HCT116 (cell line): ENCODE data around the gene CASP1. TPM values are rescaled to one million over a fixed set of nuclear protein-coding genes. Genes with fewer than 3 reads are reported as not detected.
A peak's percentile ranks its signal among the peaks of the same experiment; 100 is the strongest.

Source experiments
- ATAC-seq: fragments of 200-7000 bp; cut with Tn5 transposase; 2 replicates; pipeline ENCODE4 v1.9.1; 2020; ENCODE audit warnings: mild to moderate bottlenecking, moderate library complexity
- BruUV-seq: library from RNA; stranded (reverse); fragments of 400-500 nt; replicated peaks from 2 replicates; lab custom pipeline; 2021; lab: Mats Ljungman, UMichigan
- CTCF ChIA-PET: fragments of 300-600 bp; sonication (Branson Sonifier 250); formaldehyde crosslinking; loops from one replicate; lab custom pipeline; 2021; ENCODE audit warnings: antibody characterized with exemption; lab: Charles Lee
- POLR2A ChIA-PET: fragments of 300-600, 350-600 bp; sonication (Branson Sonifier 250); formaldehyde crosslinking; loops from one replicate; lab custom pipeline; 2021; ENCODE audit warnings: antibody characterized with exemption; lab: Charles Lee
- RAD21 ChIA-PET, 2 experiments: fragments of 300-600 bp; sonication (Branson Sonifier 250); formaldehyde crosslinking; loops; one replicate each; lab custom pipeline; 2023; ENCODE audit warnings: low total read pairs in 2 of 2; ENCODE audit not compliant: uncharacterized antibody in 2 of 2, unreplicated experiment in 2 of 2, low non-redundant PET in 1 of 2; lab: Charles Lee
- DNase-seq: peaks from one replicate; pipeline ENCODE4 v3.0.0-alpha.2; 2010; ENCODE audit warnings: low read depth, low spot score
- H2AFZ ChIP-seq: fragments of 200-600 bp; shearing (Covaris generic), sonication (generic); 2 replicates; pipeline ENCODE4 v1.6.1; 2017; ENCODE audit warnings: low read depth, mixed run types, mixed read lengths, antibody characterized with exemption, low read length; ENCODE audit not compliant: poor library complexity, severe bottlenecking
- H3K27ac ChIP-seq: 2 replicates; pipeline ENCODE4 v1.5.1; 2012; ENCODE audit warnings: low read depth, low read length
- H3K27me3 ChIP-seq: fragments of 200-600 bp; sonication (generic); 2 replicates; pipeline ENCODE4 v1.6.1; 2016; ENCODE audit warnings: mixed run types, low read length, mixed read lengths; ENCODE audit not compliant: insufficient read depth
- H3K36me3 ChIP-seq, 2 experiments: fragments of 200-500 bp in 1 of 2; fragments of 200-600 bp in 1 of 2; sonication (Bioruptor generic) in 1 of 2; sonication (generic) in 1 of 2; 2 replicates each; pipeline versions ENCODE4 v1.5.1 to v1.6.1; 2014 to 2016; ENCODE audit warnings: low read length in 2 of 2, inconsistent platforms in 1 of 2, mixed read lengths in 1 of 2, mixed run types in 1 of 2; ENCODE audit not compliant: insufficient read depth in 2 of 2, control insufficient read depth in 1 of 2
- H3K4me1 ChIP-seq, 2 experiments: fragments of 200-600 bp in 1 of 2; sonication (generic) in 1 of 2; 2 replicates each; pipeline versions ENCODE4 v1.5.1 to v1.6.1; 2012 to 2017; ENCODE audit warnings: low read length in 2 of 2, inconsistent platforms in 1 of 2, mild to moderate bottlenecking in 1 of 2, mixed read lengths in 1 of 2, mixed run types in 1 of 2, moderate library complexity in 1 of 2; ENCODE audit not compliant: insufficient read depth in 2 of 2, control insufficient read depth in 1 of 2
- H3K4me2 ChIP-seq: fragments of 200-600 bp; sonication (generic); 2 replicates; pipeline ENCODE4 v1.6.1; 2017; ENCODE audit warnings: mixed run types, low read length, mixed read lengths
- H3K4me3 ChIP-seq, 2 experiments: fragments of 200-600 bp in 1 of 2; sonication (generic) in 1 of 2; replicated peaks in 1 of 2; 2 replicates each; pipeline ENCODE4 v1.5.1; 2011 to 2016; ENCODE audit warnings: low read length in 2 of 2, control low read depth in 1 of 2, low read depth in 1 of 2, mild to moderate bottlenecking in 1 of 2, mixed read lengths in 1 of 2, mixed run types in 1 of 2
- H3K79me2 ChIP-seq: fragments of 200-600 bp; sonication (generic); 2 replicates; pipeline ENCODE4 v1.6.1; 2017; ENCODE audit warnings: mild to moderate bottlenecking, mixed run types, low read length, moderate library complexity, mixed read lengths; ENCODE audit not compliant: insufficient read depth
- H3K9ac ChIP-seq: fragments of 200-600 bp; sonication (generic); 2 replicates; pipeline ENCODE4 v1.6.1; 2016; ENCODE audit warnings: low read length, mixed read lengths
- H3K9me2 ChIP-seq: fragments of 200-600 bp; sonication (generic), shearing (Covaris generic); 2 replicates; pipeline ENCODE4 v1.6.1; 2017; ENCODE audit warnings: mixed run types, mild to moderate bottlenecking, moderate library complexity; ENCODE audit not compliant: insufficient read depth
- H3K9me3 ChIP-seq, 2 experiments: fragments of 200-500 bp in 1 of 2; fragments of 200-600 bp in 1 of 2; sonication (Bioruptor generic) in 1 of 2; sonication (generic) in 1 of 2; 2 replicates each; pipeline ENCODE4 v1.6.1; 2014 to 2017; ENCODE audit warnings: low read length in 2 of 2, mixed read lengths in 2 of 2, inconsistent platforms in 1 of 2, low read depth in 1 of 2, mild to moderate bottlenecking in 1 of 2, mixed run types in 1 of 2, moderate library complexity in 1 of 2; ENCODE audit not compliant: control insufficient read depth in 1 of 2, insufficient read depth in 1 of 2
- H4K20me1 ChIP-seq: fragments of 200-600 bp; sonication (generic), shearing (Covaris generic); 2 replicates; pipeline ENCODE4 v1.6.1; 2017; ENCODE audit warnings: mixed run types, mild to moderate bottlenecking, moderate library complexity; ENCODE audit not compliant: insufficient read depth
- CBX3 ChIP-seq: IDR thresholded peaks from 2 replicates; pipeline ENCODE4 v1.6.1; 2012; ENCODE audit warnings: low read depth
- EZH2 ChIP-seq: fragments of 200-600 bp; sonication (generic); IDR thresholded peaks from 2 replicates; pipeline ENCODE4 v1.6.1; 2017; ENCODE audit warnings: antibody characterized with exemption, mixed run types
- EZH2phosphoT487 ChIP-seq: fragments of 200-600 bp; IDR thresholded peaks from 2 replicates; pipeline ENCODE4 v1.6.1; 2018; ENCODE audit warnings: antibody characterized with exemption, borderline replicate concordance
- FOSL1 ChIP-seq: IDR thresholded peaks from 2 replicates; pipeline ENCODE4 v1.6.1; 2012; ENCODE audit warnings: low read depth
- JUND ChIP-seq: IDR thresholded peaks from 2 replicates; pipeline ENCODE4 v1.6.1; 2012
- intact Hi-C: fragments of 100-400 bp; cut with micrococcal nuclease; formaldehyde crosslinking; loops from 2 replicates; pipeline ENCODE4 v1.10.0; 2022
- total RNA-seq: library from RNA; stranded (reverse); gene quantifications from one replicate; pipeline ENCODE4 v1.2.1, GENCODE V29; 2021; ENCODE audit not compliant: unreplicated experiment
- TF ChIP-seq, protein P1 (sequence below), 3 experiments: fragments of 200-600 bp in 1 of 3; sonication (generic) in 1 of 3; IDR thresholded peaks in 2 of 3; conservative IDR thresholded peaks in 1 of 3; 2 replicates each; pipeline ENCODE4 v1.5.1; 2012 to 2017; ENCODE audit warnings: low read depth in 2 of 3, low read length in 2 of 3, antibody characterized with exemption in 1 of 3, borderline replicate concordance in 1 of 3, control low read depth in 1 of 3, mild to moderate bottlenecking in 1 of 3, mixed read lengths in 1 of 3, mixed run types in 1 of 3, moderate library complexity in 1 of 3; ENCODE audit not compliant: insufficient read depth in 1 of 3
- TF ChIP-seq, protein P2 (sequence below): IDR thresholded peaks from 2 replicates; pipeline ENCODE4 v1.6.1; 2012

The CASP1 gene
- total RNA-seq, 1 experiment from 2014 or later, result not detected

DNA sequence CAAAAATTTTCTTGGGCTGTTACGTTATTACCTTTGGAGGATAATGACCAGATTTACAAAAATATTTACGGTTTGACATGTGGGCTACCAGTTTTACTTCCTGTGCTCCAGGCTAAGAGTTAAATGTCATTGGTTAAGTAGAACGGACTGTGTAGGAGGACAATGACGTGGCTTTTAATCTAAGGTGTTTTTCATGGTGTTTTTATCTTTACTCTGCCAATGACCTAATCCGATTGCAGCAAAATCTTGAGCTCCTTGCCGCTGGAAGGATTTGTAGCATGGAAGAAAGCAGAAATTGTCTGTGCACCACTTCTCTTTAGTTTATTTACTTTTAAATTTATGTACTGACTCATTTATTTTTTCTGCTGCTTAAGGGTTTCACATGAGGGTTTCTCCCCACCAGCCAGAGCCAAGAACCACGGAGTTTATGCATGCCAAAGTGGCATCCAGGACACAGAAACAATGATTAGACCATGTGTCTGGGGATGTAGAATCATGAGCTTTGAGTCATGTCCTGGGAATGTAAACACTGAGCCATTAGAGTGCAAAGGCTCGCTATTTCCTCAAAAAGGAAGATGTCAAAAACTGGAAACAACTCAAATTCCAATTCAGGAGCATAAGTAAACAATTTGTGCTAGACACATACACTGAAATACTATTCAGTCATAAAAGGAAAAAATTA is 12.1 kb upstream of the CASP1 start:
- ChIA-PET POLR2A (no interaction called here), CTCF (no interaction called here), RAD21 (no interaction called here)
- Histone ChIP-seq H2AFZ (peak overlapping the region; percentile 5), H3K9ac (no peak overlapping the region), H3K4me3 (no peak overlapping the region), H3K4me2 (no peak overlapping the region), H3K36me3 (no peaks in the 10 kb centered on the region), H4K20me1 (no peaks in the 10 kb centered on the region), H3K4me1 (0 out of 4 replicates have a peak, but pooled peaks cover 0 to 5% of the 10 kb centered on the region in 2 experiments), H3K9me3 (no peaks in the 10 kb centered on the region), H3K27me3 (no peaks in the 10 kb centered on the region), H3K9me2 (no peaks in the 10 kb centered on the region), H3K27ac (no peak overlapping the region), H3K79me2 (no peaks in the 10 kb centered on the region)
- no peak for ATAC-seq
- no peak for DNase-seq
- TF ChIP-seq EZH2, result no peak
- TF ChIP-seq FOSL1, result peak; percentile 23; the same call in 1 of the 2 replicates
- TF ChIP-seq EZH2phosphoT487, result no peak
- 0 out of 2 replicates have a peak, but pooled peaks have one; percentile 21 for TF ChIP-seq CBX3
- peak; percentile 15; the same call in 1 of the 2 replicates for TF ChIP-seq JUND
- TF ChIP-seq, protein P1, sequence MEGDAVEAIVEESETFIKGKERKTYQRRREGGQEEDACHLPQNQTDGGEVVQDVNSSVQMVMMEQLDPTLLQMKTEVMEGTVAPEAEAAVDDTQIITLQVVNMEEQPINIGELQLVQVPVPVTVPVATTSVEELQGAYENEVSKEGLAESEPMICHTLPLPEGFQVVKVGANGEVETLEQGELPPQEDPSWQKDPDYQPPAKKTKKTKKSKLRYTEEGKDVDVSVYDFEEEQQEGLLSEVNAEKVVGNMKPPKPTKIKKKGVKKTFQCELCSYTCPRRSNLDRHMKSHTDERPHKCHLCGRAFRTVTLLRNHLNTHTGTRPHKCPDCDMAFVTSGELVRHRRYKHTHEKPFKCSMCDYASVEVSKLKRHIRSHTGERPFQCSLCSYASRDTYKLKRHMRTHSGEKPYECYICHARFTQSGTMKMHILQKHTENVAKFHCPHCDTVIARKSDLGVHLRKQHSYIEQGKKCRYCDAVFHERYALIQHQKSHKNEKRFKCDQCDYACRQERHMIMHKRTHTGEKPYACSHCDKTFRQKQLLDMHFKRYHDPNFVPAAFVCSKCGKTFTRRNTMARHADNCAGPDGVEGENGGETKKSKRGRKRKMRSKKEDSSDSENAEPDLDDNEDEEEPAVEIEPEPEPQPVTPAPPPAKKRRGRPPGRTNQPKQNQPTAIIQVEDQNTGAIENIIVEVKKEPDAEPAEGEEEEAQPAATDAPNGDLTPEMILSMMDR (IDR thresholded peaks at IDR 0.05 in 2 of 3, conservative IDR thresholded peaks at IDR 0.05 in 1 of 3; ENCODE audit: borderline replicate concordance in 1 of 3, insufficient read depth in 1 of 3, low read depth in 2 of 3, low read length in 2 of 3), result no peak
- TF ChIP-seq, protein P2, sequence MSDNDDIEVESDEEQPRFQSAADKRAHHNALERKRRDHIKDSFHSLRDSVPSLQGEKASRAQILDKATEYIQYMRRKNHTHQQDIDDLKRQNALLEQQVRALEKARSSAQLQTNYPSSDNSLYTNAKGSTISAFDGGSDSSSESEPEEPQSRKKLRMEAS, result peak; percentile 48; the same call in 1 of the 2 replicates
- BruUV-seq, result no TSS peak
- intact Hi-C loops, result no loop called here
